GM21367 (cell line): ENCODE measurements around the gene ATF6.
"Not testable (repeated sequence)": the region's sequence is repeated elsewhere in the genome, so short reads cannot be mapped to it uniquely, and the experiment has no call there.

Experiments used
- ATAC-seq: cut with Tn5 transposase; IDR thresholded peaks from one replicate; pipeline ENCODE4 v1.9.1; 2021; ENCODE audit not compliant: unreplicated experiment

Gene ATF6

DNA sequence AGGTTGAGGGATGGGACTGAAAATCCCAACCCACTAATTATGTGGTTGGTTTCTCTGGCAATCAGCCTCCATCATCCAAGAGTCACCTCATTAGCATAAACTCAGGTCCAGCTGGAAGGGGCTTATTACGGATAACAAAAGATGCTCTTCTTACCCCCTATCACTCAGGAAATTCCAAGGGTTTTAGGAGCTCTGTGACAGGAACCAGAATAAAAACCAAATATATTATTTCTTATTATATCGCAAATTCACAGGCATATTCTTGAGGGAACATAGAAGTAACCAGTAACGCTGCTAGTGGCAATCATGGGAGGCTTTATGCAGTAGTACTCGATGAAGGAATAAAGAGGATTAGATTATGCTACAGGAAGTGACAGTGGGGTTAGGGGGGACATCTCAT, 59.7 kb downstream of the ATF6 start:
- no peak for ATAC-seq

DNA sequence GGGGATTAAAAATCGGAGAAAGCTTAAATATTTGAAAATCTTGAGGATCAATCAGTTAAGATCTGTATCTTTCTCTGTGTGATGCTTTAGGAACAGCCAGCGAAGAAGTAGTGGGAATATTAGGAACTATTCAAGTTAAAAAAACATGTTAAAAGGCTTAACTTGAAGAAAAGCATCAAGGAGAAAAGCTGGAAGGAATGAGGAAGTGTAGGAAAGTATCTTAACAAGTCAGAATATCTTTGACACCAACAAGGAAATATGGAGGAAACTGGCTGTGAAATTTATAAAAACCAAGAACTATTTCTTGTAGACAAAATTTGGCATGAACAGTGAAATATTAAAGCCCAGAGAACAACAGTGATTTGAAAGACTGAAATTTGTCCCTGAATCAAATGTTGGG, 60.4 kb downstream of the ATF6 start:
- no peak for ATAC-seq

DNA sequence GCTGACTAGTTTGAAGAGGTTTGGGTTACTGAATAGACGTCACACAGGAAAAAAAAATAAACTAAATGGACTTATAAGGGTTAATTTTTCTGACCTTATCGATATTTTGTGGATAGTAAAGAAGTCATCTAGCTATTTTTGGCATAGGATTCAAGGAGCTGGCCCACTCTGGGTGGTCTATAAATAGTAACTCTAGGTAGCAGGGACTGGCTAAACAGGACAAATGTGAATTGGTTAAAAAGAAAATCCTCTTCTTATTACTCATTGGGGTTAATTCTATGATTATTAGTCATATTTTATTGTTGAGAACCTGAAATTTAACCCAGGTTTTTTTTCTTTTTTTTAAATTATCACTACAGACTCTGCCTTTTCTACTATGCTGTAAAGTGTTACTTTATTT, 61.7 kb downstream of the ATF6 start:
- ATAC-seq = no peak

DNA sequence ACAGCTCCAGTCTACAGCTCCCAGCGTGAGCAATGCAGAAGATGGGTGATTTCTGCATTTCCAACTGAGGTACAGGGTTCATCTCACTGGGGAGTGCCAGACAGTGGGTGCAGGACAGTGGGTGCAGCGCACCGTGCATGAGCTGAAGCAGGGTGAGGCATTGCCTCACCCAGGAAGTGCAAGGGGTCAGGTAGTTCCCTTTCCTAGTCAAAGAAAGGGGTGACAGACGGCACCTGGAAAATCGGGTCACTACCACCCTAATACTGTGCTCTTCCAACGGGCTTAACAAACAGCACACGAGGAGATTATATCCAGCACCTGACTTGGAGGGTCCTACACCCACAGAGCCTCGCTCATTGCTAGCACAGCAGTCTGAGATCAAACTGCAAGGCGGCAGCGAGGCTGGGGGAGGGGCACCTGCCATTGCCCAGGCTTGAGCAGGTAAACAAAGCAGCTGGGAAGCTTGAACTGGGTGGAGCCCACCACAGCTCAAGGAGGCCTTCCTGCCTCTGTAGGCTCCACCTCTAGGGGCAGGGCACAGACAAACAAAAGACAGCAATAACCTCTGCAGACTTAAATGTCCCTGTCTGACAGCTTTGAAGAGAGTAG, 66.3 kb downstream of the ATF6 start:
- ATAC-seq = not testable (repeated sequence)

DNA sequence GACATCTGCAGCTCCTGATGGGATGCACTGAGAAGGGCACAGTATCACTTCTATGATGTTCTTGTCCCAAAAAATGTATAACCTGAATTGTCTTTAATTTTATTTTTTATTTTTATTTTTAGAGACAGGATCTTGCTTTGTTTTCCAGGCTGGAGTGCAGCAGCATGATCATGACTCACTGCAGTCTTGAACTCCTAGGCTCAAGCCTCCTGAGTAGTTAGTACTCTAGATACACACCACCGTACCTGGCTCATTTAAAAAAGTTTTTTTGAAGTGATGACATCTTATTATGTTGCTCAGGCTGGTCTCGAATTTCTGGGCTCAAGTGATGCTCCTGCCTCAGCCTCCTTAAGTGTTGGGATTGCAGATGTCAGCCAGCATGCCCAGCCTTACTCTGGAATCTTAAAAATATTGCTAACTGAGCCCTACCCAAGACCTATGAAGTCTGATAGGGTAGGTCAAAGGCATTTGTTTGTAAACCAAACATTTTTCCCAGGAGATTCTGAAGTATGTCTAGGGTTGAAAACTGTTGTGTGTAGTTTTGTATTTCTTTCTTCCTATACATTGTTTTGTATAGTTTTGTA, 68.9 kb downstream of the ATF6 start:
- ATAC-seq = no peak

DNA sequence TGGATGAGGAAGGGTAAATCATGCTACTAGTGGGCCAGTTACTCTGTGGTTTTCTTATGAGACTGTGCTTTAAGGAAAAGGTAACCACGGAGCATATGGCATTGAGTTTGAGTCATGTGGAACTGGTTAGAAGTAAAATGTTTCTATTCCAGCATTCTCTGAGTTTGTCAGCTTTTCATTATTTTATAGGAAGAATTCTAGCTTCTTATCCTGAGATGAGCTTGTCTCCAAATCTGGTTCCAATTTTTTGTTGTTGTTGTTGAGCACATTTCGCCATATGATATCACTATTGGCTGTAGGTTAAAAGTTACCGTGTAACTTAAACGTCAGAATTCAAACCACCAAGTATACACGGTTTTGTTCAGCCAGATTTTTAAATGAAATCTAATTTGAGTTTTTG, 69.9 kb downstream of the ATF6 start:
- no peak for ATAC-seq

DNA sequence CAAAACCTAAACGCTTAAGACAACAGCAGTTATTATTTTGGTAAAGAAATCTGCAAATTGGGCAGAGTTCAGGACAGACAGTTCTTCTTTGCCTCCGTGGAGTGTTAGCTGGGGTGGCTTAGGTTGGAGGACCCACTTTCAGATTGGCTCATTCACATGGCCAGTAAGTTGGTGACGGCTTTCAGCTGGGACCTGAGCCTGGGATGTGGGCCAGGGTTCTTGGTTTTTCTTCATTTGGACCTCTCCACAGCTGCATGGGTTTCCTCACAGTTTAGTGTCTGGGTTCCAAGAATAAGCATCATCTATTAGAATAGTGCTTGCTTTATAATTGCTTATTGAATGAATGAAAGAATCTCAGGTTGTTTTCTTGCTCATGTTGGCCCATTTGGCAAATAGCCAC, 72.2 kb downstream of the ATF6 start:
- ATAC-seq = no peak

DNA sequence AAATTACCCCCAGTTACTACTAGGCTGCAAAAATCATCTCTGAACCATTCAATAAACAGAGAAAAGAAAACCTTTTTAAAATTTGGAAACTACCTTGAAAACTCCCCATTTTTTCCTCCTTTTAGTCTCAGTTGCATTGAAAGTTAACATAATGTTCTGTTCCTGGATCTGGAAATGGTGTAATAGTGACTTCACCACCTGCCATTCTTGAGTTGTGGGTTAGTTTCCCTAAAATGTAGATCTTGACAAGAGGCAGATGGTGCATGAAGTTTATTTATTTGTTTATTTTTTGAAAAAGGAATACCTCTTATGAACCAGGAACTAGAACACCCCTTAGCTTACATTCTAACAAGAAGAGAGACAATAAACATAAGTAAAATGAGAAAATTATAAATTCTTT, 72.8 kb downstream of the ATF6 start:
- no peak for ATAC-seq

DNA sequence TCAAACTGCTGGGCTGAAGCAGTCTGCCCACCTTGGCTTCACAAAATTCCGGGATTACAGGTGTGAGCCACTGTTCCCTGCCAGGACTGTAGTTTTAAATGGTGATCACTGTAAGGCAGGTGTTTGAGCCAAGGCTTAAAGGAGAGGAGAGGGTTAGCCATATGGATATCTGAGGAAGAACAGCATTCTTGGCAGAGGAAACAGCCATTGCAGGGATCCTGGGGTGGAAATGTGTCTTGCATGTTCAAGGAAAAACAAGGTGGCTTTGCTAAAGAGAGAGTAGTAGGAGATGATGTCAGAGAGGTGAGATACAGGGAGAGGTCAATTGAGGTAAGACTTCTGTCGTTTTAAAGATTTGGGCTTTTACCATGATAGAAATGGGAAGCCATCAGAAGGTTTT, 73.5 kb downstream of the ATF6 start:
- ATAC-seq = no peak

DNA sequence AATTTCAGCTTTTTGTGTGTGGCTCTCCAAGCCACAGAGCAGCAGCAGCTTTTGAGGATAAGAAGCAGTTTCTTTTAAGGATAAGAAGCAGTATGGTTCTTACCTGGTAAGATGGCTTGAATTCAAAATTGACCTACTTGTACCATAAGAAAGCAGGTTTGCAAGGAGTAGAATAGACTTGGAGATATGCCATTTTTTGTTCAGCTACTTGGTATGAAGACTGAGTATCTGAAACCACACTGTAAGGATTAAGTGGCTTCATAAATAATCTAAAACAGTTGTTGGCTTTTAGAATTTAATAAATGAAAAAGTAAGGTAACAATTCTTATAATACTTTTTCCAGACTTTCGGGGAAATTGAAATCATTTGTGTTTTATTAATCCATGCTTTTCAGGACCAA, 74.2 kb downstream of the ATF6 start:
- ATAC-seq = no peak

DNA sequence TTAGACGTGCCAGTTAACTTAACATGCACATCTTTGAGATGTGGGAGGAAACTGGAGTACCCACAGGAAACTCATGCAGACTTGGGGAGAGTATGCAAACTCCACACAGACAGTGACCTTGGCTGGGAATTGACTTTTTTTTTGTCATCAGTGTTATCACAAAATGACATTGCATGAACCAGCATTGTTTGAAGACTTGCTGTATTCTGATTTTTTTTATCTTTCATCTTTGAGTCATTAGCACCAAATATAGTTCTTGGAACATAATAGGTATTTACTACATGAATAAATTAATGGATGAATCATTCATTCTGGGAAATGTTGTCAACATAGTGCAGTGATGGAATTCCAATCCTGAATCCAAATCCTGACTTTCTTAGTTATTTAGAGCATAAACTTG, 77.0 kb downstream of the ATF6 start:
- no peak for ATAC-seq

DNA sequence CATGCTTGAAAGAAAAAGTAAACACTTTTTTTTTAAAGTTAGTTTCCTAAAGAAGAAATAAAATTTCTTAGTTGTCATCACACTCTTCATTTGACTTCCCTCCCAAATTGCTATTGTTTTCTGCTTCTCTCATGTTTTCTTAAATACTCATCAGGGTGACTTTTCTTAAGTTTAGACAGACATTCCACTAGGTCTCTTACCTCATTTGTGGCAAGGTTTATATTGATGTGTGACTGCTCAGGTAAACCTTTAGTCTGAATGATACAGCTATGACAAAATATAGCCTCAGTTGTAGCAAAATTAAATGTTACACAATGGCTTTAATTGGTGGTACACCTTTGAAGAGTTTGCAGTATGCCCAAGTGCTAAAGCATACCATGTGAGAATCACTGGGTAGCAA, 78.6 kb downstream of the ATF6 start:
- ATAC-seq = no peak

DNA sequence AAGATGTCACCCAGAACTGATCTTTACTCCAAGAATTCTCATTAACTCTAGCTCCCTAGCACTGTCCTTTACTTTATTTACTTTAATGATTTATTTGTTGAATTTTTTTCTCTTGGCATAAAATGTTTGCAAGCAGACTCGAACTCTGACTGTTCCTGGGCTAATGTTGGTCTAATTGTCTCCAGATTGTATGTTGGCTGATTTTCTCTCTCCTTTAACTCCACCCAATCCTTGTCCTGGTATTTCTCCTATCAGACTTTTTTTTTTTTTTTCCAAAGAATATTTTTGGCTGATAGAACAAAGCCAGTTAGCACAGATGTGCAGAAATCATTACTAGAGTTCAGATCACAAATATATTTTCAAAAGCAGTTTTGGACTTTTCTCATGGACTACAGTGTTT, 82.6 kb downstream of the ATF6 start:
- no peak for ATAC-seq

DNA sequence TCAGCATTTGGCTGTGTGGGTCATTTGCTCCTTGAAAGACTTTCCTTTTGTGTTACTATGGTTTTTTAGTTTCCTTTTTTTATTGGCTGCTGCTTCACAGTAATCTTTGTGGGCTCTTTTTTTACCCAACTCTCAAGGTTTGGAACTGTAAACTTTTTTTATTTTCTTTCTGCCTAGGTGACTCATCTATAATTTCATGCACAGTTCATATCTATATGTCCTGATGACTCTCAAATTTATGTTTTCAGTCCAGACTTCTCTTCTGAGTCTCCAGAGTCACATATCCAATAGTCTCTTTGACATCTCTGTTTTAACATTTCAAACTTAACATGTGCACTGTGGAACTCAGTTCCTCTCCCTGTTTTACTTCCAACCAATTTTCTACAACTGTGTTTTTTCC, 83.4 kb downstream of the ATF6 start:
- ATAC-seq = no peak

DNA sequence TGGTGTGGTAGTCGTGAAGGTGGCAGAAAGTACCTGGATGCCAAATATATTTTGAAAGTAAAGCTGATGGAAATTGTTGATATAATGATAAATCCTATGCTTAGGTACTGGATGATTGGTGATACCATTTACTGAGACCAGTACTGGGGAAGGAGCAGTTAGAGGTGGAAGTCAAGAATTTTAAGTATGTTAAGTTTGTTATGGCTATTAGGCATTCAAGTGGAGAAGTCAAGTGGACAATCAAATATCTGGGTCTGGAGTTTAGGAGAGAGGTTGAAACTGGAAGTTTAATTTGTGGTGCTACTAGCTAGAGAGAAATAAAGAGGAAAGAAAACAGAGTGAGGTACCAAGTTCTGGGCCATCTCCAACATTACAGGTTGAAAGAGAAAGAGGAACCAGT, 89.1 kb downstream of the ATF6 start:
- ATAC-seq = no peak

DNA sequence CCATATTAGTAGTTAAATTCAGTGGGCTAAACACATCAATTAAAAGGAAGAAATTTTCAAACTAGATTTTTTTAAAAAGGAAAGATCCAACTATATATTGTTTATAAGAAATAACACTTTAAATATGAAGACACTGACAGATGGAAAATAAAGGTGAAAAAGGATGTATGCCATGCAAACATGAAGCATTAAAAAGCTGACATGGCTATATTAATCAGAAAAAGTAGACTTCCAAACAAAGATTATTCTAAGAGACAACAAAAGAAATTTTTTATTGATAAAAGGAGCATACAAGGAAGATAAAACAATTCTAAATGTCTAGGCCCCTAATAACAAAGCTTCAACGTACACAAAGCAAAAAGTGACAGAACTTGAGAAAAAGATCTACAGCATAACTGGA, 92.2 kb downstream of the ATF6 start:
- no peak for ATAC-seq

DNA sequence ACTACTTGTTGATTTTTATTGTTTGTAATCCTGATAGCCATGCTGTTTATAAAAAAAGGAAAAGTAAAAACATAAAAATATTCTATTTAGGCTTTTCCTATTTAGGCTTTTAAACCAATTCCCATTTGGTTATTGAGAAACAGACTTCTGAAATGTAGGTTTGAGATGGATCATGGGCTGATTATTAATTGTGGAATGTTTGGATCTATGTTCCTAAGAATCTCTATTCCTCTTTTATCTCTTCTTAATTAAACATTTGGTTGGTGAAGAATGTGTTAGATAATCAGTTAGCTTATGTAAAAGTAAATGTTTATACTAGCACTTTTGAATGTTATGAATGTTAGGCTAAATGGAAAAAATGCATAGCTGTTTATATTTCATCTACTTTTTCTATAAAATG, 97.4 kb downstream of the ATF6 start:
- no peak for ATAC-seq

DNA sequence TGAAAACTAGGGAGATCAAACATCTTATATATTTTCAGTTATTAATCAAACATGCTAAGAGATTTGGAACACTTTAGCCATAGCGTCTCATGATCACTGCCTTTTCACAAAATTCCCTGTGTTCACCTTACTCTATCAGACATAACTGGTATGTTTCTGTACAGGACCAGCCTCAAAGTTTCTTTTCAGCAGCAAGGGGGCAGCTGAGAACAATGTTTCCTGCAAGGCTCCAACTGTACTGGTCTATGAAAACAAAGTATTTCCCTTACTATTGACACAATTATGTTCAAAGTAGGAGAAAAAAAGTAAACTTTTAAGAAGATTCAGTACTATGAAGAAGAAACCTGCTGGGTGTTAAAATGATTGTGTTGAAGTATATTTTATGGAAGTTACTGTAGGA, 98.5 kb downstream of the ATF6 start:
- no peak for ATAC-seq

DNA sequence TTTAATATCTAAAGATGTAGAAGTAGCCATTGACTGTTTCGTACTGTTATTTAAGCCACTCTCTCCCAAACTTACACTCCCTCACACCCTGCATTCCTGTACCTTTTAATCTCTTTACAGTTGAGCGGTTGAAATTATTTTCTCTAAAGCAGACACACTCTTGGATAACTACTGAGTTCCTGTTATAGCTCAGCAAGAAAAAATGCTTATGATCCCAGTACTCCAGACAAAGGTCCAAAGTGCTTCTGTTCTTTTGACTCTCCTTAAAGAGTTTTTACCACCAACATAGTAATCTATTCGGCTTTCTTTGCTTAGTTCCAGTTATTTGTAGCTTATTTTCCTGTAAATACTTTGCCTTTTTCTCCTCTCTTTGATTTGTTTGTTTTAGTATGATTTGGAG, 100.1 kb downstream of the ATF6 start:
- no peak for ATAC-seq

DNA sequence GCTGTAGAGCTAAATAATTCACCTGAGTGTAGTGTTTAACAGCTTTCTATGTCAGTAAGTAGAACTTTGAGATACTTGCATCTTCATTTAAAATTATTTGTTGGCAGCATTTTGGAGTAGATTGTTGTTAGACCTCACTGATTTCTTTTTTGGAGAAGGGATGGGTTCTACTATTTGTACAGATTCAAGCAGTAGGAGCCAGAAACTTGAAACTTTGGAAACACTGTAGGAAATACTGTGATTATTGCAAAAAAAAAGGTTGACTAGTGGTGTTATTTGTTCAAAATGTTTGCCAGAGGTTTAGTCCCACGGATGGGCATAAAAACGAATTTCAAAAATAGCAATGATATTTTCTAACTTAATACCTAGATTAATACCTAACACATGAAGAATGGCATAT, 102.7 kb downstream of the ATF6 start:
- ATAC-seq = no peak

DNA sequence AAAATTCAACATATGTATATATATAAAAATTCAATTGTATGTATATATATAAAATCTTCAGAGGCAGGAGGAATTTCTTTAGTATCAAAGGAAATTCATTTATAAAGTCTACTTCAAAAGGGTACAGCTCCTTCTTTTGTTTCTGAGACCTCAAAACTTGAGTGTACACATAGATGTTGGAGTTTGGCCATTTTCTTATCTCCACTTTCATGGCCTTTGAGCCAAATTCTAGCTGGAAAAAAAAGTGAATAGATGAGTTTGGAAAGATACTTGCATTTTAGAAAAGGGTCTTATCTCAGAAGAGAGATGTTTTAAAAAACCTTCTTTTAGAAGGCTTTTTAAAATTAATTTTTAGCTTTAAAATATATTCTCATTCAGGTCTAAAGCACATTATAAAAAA, 103.2 kb downstream of the ATF6 start:
- no peak for ATAC-seq

DNA sequence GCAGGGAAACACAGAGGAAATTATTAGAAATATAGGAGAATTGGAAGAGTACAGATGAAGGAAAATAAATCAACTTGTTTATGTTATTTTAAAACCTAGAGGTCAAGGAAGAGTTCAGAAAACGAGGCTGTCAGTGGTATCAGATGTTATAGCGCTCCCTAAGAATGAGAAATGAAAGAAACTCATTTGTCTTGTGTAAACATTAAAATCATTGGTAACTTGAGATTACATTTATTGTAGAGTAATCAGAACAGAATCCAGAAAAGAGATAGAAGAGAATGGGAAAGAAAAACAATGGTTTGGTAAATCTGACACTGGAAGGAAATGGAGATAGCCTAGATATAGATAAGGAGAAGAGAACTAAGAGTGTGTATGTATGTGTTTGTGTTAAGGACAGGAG, 106.4 kb downstream of the ATF6 start:
- ATAC-seq = no peak

DNA sequence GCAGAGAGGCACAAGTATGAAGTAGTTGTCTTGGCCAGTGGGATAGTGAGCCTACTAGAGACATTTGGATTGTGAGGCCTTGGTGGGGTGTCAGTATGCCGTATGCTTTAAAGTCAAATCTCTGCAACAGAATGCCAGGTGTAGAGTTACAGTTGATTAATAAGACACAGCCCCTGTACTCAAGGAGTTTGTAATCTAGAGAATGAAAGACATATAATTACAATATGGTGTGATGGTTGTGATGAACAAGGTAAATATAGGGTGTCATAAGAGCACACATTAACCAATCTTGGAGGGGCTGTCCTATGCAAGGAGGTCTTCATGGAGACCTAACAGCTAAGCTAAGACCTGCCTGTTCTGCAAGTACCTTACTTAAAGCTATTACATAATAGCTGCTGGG, 113.1 kb downstream of the ATF6 start:
- ATAC-seq = no peak
